ENCODE measurements around the gene RALGAPA2.

GRCh38 chr20:20517296-20517695 lies 195.1 kb downstream of the RALGAPA2 start:
- TF ChIP-seq JAZF1 (CRISPR knock-in tag; IDR thresholded peaks at IDR 0.05) (no peak), TEAD4 (CRISPR knock-in tag; IDR thresholded peaks at IDR 0.05) (no peak), IRF1 (CRISPR knock-in tag; IDR thresholded peaks at IDR 0.05) (no peak), GRHL2 (CRISPR knock-in tag; IDR thresholded peaks at IDR 0.05; ENCODE audit: insufficient replicate concordance, severe bottlenecking) (no peak), CTCF (IDR thresholded peaks at IDR 0.05) (no peak), GABPB1 (CRISPR knock-in tag; IDR thresholded peaks at IDR 0.05) (no peak), NFYB (CRISPR knock-in tag; conservative IDR thresholded peaks at IDR 0.05; ENCODE audit: low read depth) (no peak), ZNF121 (CRISPR knock-in tag; IDR thresholded peaks at IDR 0.05) (no peak), JUN (CRISPR knock-in tag; IDR thresholded peaks at IDR 0.05) (no peak), OVOL2 (CRISPR knock-in tag; IDR thresholded peaks at IDR 0.05; ENCODE audit: borderline replicate concordance) (no peak)
- TF ChIP-seq, protein P1, sequence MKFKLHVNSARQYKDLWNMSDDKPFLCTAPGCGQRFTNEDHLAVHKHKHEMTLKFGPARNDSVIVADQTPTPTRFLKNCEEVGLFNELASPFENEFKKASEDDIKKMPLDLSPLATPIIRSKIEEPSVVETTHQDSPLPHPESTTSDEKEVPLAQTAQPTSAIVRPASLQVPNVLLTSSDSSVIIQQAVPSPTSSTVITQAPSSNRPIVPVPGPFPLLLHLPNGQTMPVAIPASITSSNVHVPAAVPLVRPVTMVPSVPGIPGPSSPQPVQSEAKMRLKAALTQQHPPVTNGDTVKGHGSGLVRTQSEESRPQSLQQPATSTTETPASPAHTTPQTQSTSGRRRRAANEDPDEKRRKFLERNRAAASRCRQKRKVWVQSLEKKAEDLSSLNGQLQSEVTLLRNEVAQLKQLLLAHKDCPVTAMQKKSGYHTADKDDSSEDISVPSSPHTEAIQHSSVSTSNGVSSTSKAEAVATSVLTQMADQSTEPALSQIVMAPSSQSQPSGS (CRISPR knock-in tag; IDR thresholded peaks at IDR 0.05; ENCODE audit: borderline replicate concordance, low read depth), result no peak
